ENCODE results near the gene DVL1.

The DVL1 gene

GRCh38 chr1:1331068-1331965 lies 17.9 kb downstream of the DVL1 start, which contains the start of gene TAS1R3:
TSS of gene TAS1R3 (plus strand) at chr1:1331280. CDS start at chr1:1331346, 66 bp downstream.
- no peak within 1 kb of the TSS for H3K27ac ChIP-seq (ENCODE audit: low read depth, low read length)
- no peaks in the 10 kb centered on the region for H3K9me2 ChIP-seq (replicated peaks; ENCODE audit: control insufficient read depth, low read length)
- no peak for TF ChIP-seq EZH2phosphoT487 (IDR thresholded peaks at IDR 0.05; ENCODE audit: borderline replicate concordance, low read length)
- TF ChIP-seq, protein P1, sequence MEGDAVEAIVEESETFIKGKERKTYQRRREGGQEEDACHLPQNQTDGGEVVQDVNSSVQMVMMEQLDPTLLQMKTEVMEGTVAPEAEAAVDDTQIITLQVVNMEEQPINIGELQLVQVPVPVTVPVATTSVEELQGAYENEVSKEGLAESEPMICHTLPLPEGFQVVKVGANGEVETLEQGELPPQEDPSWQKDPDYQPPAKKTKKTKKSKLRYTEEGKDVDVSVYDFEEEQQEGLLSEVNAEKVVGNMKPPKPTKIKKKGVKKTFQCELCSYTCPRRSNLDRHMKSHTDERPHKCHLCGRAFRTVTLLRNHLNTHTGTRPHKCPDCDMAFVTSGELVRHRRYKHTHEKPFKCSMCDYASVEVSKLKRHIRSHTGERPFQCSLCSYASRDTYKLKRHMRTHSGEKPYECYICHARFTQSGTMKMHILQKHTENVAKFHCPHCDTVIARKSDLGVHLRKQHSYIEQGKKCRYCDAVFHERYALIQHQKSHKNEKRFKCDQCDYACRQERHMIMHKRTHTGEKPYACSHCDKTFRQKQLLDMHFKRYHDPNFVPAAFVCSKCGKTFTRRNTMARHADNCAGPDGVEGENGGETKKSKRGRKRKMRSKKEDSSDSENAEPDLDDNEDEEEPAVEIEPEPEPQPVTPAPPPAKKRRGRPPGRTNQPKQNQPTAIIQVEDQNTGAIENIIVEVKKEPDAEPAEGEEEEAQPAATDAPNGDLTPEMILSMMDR (IDR thresholded peaks at IDR 0.05; ENCODE audit: low read depth, low read length, poor library complexity, severe bottlenecking) = no peak
- no peak within 1 kb of the TSS for H3K4me2 ChIP-seq (ENCODE audit: low read length)
- no peak within 1 kb of the TSS for H3K4me3 ChIP-seq (ENCODE audit: low read length)
- H3F3A ChIP-seq (ENCODE audit: control insufficient read depth, insufficient read depth) = no peaks in the 10 kb centered on the region
- H3K4me1 ChIP-seq (ENCODE audit: control insufficient read depth, low read length) = peaks cover 9% of the 10 kb centered on the region
- no peaks in the 10 kb centered on the region for H3K27me3 ChIP-seq (ENCODE audit: control insufficient read depth, low read length)
- peaks cover 2% of the 10 kb centered on the region for H3K79me2 ChIP-seq (ENCODE audit: control insufficient read depth, low read length)
- peaks cover 7% of the 10 kb centered on the region; the same call in 1 of the 2 replicates for H3K36me3 ChIP-seq (ENCODE audit: control insufficient read depth, low read length)
- H3K9me3 ChIP-seq (ENCODE audit: control insufficient read depth, insufficient read depth, low read length) = peaks cover 13% of the 10 kb centered on the region
- no peaks in the 10 kb centered on the region for H4K20me1 ChIP-seq (ENCODE audit: control insufficient read depth, insufficient read depth, low read depth, low read length)

DNA sequence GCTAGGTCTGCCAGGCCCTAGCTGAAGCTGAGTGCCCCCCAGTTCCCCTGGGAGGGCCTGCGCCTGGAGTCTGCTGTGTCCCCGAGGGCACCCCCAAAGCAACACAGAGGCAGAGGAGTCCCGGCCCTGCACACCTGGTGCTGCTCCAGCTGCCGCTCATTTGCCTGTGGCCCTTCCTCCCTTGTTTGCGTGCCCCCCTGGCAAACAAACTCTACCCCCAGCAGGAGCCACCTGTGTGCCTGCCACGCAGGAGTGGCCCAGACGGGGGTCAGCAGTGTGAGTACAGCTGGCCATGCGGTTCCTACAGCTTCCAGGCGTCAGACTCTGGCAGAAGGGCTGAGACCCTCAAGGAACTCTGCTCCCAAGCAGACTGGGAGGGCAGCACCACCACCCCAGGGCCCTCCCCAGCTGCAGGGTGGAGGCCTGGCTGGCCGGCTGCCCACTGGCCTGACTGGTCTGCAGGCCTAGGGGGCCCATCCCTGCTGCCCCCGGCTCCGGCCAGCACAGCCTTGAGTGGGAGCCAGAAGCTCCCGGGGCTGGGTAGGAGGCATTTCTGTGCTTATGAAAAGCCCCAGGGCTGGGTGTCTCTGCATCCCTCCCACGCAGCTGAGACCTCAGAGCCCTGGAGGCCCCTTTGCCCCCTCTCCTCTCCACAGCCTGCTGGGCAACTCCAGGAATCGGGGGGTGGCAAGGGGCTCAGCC lies 18.7 kb downstream of the DVL1 start:
- no peaks in the 10 kb centered on the region for H4K20me1 ChIP-seq (ENCODE audit: control insufficient read depth, insufficient read depth, low read depth, low read length)
- H3K9me2 ChIP-seq (replicated peaks; ENCODE audit: control insufficient read depth, low read length) = no peaks in the 10 kb centered on the region
- no peak overlapping the region for H3K4me2 ChIP-seq (ENCODE audit: low read length)

DNA sequence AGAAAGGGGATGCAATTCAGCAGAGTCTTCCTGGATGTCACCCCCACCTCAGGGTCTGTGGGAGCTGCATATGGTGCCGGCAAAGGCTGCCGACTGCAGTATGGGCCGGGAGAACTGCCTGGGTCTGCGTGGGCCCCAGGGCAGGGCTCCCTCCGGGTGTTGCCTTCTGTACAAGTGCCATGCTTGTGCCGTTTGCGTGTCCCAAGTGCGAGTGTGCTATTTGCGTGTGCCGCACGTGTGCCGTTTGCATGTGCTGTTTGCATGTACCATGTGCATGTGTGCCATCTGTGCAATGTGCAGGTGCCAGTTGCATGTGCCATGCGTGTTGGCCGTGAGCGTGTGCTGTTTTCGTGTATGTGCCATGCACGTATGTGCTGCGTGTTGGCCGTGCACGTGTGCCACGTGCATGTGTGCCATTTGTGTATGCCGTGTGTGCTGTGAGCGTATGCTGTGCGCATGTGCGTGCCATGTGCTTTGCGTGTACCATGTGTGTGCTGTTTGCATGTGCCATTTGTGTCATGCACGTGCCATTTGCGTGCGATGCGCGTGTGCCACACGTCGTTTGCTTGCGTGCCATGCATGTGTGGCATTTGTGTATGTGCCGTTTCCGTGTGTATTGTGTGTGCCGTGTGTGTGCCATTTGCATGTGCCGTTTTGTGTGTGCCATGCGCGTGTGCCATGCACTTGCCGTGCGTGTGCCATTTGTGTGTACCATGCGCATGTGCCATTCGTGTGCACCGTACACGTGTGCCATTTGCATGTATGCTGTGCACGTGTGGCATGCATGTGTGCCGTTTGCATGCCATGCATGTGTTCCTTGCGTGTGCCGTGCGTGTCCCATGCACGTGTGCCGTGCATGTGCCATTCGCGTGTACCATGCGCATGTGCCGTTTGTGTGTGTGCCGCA lies 19.7 kb downstream of the DVL1 start:
- H3K4me2 ChIP-seq (ENCODE audit: low read length) = no peak overlapping the region
- no peak overlapping the region for H3K4me3 ChIP-seq (ENCODE audit: low read length)
- TF ChIP-seq EZH2phosphoT487 (IDR thresholded peaks at IDR 0.05; ENCODE audit: borderline replicate concordance, low read length) = no peak
- TF ChIP-seq, protein P1 (IDR thresholded peaks at IDR 0.05; ENCODE audit: low read depth, low read length, poor library complexity, severe bottlenecking) = no peak
- H3K9me3 ChIP-seq (ENCODE audit: control insufficient read depth, insufficient read depth, low read length) = peaks cover 13% of the 10 kb centered on the region
- H3F3A ChIP-seq (ENCODE audit: control insufficient read depth, insufficient read depth) = no peaks in the 10 kb centered on the region
- H3K27me3 ChIP-seq (ENCODE audit: control insufficient read depth, low read length) = no peaks in the 10 kb centered on the region
- no peaks in the 10 kb centered on the region for H3K9me2 ChIP-seq (replicated peaks; ENCODE audit: control insufficient read depth, low read length)
- H3K79me2 ChIP-seq (ENCODE audit: control insufficient read depth, low read length) = peaks cover 19% of the 10 kb centered on the region
- H3K4me1 ChIP-seq (ENCODE audit: control insufficient read depth, low read length) = peaks cover 22% of the 10 kb centered on the region
- no peak overlapping the region for H3K27ac ChIP-seq (ENCODE audit: low read depth, low read length)
- H4K20me1 ChIP-seq (ENCODE audit: control insufficient read depth, insufficient read depth, low read depth, low read length) = no peaks in the 10 kb centered on the region
- peaks cover 7% of the 10 kb centered on the region; the same call in 1 of the 2 replicates for H3K36me3 ChIP-seq (ENCODE audit: control insufficient read depth, low read length)

More for the DNA sequence above, 18.7 kb downstream of the DVL1 start:
- H3K9me3 ChIP-seq (ENCODE audit: control insufficient read depth, insufficient read depth, low read length) = peaks cover 13% of the 10 kb centered on the region
- no peaks in the 10 kb centered on the region for H3K27me3 ChIP-seq (ENCODE audit: control insufficient read depth, low read length)
- peaks cover 7% of the 10 kb centered on the region; the same call in 1 of the 2 replicates for H3K36me3 ChIP-seq (ENCODE audit: control insufficient read depth, low read length)
- H3F3A ChIP-seq (ENCODE audit: control insufficient read depth, insufficient read depth) = no peaks in the 10 kb centered on the region
- no peak overlapping the region for H3K4me3 ChIP-seq (ENCODE audit: low read length)
- peaks cover 17% of the 10 kb centered on the region for H3K4me1 ChIP-seq (ENCODE audit: control insufficient read depth, low read length)
- H3K79me2 ChIP-seq (ENCODE audit: control insufficient read depth, low read length) = peaks cover 10% of the 10 kb centered on the region
- no peak overlapping the region for H3K27ac ChIP-seq (ENCODE audit: low read depth, low read length)
- no peak for TF ChIP-seq EZH2phosphoT487 (IDR thresholded peaks at IDR 0.05; ENCODE audit: borderline replicate concordance, low read length)
- TF ChIP-seq, protein P1 (IDR thresholded peaks at IDR 0.05; ENCODE audit: low read depth, low read length, poor library complexity, severe bottlenecking) = no peak
